ENCODE measurements around the gene SNX1.

The SNX1 gene

GRCh38 chr15:64127521-64128270 is 31.9 kb downstream of the SNX1 start (continued):
- TF ChIP-seq TSHZ2 (CRISPR knock-in tag; IDR thresholded peaks at IDR 0.05) (no peak), ARNTL (CRISPR knock-in tag; IDR thresholded peaks at IDR 0.05; ENCODE audit: borderline replicate concordance, low read depth) (no peak), PATZ1 (CRISPR knock-in tag; IDR thresholded peaks at IDR 0.05; ENCODE audit: borderline replicate concordance) (no peak), TCF4 (CRISPR knock-in tag; IDR thresholded peaks at IDR 0.05; ENCODE audit: borderline replicate concordance) (no peak), ZNF565 (CRISPR knock-in tag; conservative IDR thresholded peaks at IDR 0.05; ENCODE audit: low read depth) (no peak), ZFP3 (CRISPR knock-in tag; IDR thresholded peaks at IDR 0.05) (no peak), CSDC2 (CRISPR knock-in tag; IDR thresholded peaks at IDR 0.05) (no peak), RARB (CRISPR knock-in tag; IDR thresholded peaks at IDR 0.05) (no peak)

GRCh38 chr15:64130159-64130558 is 34.4 kb downstream of the SNX1 start:
- TF ChIP-seq ZNF70 (CRISPR knock-in tag; IDR thresholded peaks at IDR 0.05) (no peak), TCF4 (CRISPR knock-in tag; IDR thresholded peaks at IDR 0.05; ENCODE audit: borderline replicate concordance) (no peak), ZFP3 (CRISPR knock-in tag; IDR thresholded peaks at IDR 0.05) (no peak), POU6F1 (CRISPR knock-in tag; IDR thresholded peaks at IDR 0.05; ENCODE audit: borderline replicate concordance, low read depth) (no peak), BACH2 (CRISPR knock-in tag; IDR thresholded peaks at IDR 0.05; ENCODE audit: borderline replicate concordance) (no peak), PPARA (CRISPR knock-in tag; IDR thresholded peaks at IDR 0.05; ENCODE audit: borderline replicate concordance) (no peak)
- no peak for ATAC-seq

GRCh38 chr15:64131547-64131946 is 35.8 kb downstream of the SNX1 start:
- no peak for TF ChIP-seq OSR1 (CRISPR knock-in tag; IDR thresholded peaks at IDR 0.05)
- no peak for TF ChIP-seq CREB5 (CRISPR knock-in tag; IDR thresholded peaks at IDR 0.05; ENCODE audit: low read depth)
- TF ChIP-seq ZC3H10 (CRISPR knock-in tag; IDR thresholded peaks at IDR 0.05): no peak
- TF ChIP-seq ZNF565 (CRISPR knock-in tag; conservative IDR thresholded peaks at IDR 0.05; ENCODE audit: low read depth): no peak
- TF ChIP-seq BACH2 (CRISPR knock-in tag; IDR thresholded peaks at IDR 0.05; ENCODE audit: borderline replicate concordance): no peak
- TF ChIP-seq PATZ1 (CRISPR knock-in tag; IDR thresholded peaks at IDR 0.05; ENCODE audit: borderline replicate concordance): no peak
- no peak for TF ChIP-seq ARNTL (CRISPR knock-in tag; IDR thresholded peaks at IDR 0.05; ENCODE audit: borderline replicate concordance, low read depth)
- no peak for TF ChIP-seq ZFP30 (CRISPR knock-in tag; IDR thresholded peaks at IDR 0.05)
- no peak for TF ChIP-seq ESRRG (CRISPR knock-in tag; IDR thresholded peaks at IDR 0.05)
- no peak for TF ChIP-seq TOX (CRISPR knock-in tag; IDR thresholded peaks at IDR 0.05; ENCODE audit: borderline replicate concordance)
- TF ChIP-seq ISL1 (CRISPR knock-in tag; IDR thresholded peaks at IDR 0.05): no peak
- TF ChIP-seq SNAI2 (CRISPR knock-in tag; IDR thresholded peaks at IDR 0.05): no peak
- ATAC-seq: no peak

Data from SK-N-SH treated with all-trans-retinoic acid at 6 μM for 48 hours (cell line).